GM06990 (cell line): ENCODE measurements around the gene LYRM7.

Experiments
- DNase-seq: peaks from one replicate; pipeline ENCODE4 v3.0.0-alpha.2; 2011; ENCODE audit not compliant: insufficient read length; ENCODE audit errors: extremely low read depth
- H3K27me3 ChIP-seq: replicated peaks from 2 replicates; pipeline ENCODE4 v1.6.0; 2011; ENCODE audit warnings: low read length; ENCODE audit not compliant: control insufficient read depth, insufficient read depth
- H3K36me3 ChIP-seq: 2 replicates; pipeline ENCODE4 v1.5.1; 2011; ENCODE audit warnings: low read length; ENCODE audit not compliant: control insufficient read depth, insufficient read depth
- H3K4me3 ChIP-seq: replicated peaks from 2 replicates; pipeline ENCODE4 v1.5.1; 2011; ENCODE audit warnings: low read depth, mild to moderate bottlenecking, control low read depth, low read length
- TF ChIP-seq, protein P1 (sequence below): IDR thresholded peaks from 2 replicates; pipeline ENCODE4 v1.5.1; 2011; ENCODE audit warnings: low read length, control low read depth, mild to moderate bottlenecking, inconsistent platforms; ENCODE audit not compliant: insufficient read depth, poor library complexity, severe bottlenecking

LYRM7 gene

DNA sequence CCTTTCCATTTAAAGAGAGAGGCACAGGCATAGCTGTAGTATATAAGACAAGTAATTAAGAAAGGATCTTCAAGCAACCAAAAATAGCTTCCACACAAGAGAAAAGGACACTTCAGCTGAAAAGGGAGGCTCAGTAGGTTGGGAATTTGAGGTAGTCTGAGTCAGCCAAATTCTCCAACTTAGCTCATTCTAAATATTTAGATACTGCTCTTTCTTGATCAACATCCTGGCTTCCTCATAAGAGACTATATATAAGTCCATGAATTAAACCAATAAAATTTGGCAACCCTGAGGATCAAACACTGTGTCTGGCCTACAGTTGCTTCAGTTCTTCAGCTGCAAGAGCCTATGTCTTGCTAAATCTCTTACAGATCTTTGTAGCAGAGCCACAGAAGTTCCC is 23.5 kb upstream of the LYRM7 start:
- DNase-seq: no peak
- TF ChIP-seq, protein P1, sequence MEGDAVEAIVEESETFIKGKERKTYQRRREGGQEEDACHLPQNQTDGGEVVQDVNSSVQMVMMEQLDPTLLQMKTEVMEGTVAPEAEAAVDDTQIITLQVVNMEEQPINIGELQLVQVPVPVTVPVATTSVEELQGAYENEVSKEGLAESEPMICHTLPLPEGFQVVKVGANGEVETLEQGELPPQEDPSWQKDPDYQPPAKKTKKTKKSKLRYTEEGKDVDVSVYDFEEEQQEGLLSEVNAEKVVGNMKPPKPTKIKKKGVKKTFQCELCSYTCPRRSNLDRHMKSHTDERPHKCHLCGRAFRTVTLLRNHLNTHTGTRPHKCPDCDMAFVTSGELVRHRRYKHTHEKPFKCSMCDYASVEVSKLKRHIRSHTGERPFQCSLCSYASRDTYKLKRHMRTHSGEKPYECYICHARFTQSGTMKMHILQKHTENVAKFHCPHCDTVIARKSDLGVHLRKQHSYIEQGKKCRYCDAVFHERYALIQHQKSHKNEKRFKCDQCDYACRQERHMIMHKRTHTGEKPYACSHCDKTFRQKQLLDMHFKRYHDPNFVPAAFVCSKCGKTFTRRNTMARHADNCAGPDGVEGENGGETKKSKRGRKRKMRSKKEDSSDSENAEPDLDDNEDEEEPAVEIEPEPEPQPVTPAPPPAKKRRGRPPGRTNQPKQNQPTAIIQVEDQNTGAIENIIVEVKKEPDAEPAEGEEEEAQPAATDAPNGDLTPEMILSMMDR: no peak
- Histone ChIP-seq H3K4me3 (no peak overlapping the region), H3K27me3 (no peaks in the 10 kb centered on the region), H3K36me3 (no peaks in the 10 kb centered on the region)

DNA sequence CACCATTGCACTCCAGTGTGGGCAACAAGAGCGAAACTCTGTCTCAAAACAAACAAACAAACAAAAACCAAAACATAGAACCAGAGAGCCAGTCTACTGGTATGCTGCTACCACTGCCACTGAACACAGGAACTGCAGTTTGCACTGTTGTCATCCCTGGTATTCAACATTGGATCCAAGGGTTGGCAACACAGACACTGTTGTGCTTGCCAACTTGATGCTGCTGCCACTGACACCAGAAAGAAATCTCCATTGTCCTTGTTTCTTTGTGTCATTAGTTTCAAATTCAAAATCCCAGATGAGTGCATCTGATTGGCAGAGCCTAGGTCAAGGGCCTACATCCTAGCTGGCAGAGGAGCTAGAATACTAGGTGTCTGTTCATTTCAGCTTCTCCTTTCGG is 21.9 kb upstream of the LYRM7 start:
- no peak for DNase-seq
- Histone ChIP-seq H3K4me3 (no peak overlapping the region), H3K36me3 (no peaks in the 10 kb centered on the region), H3K27me3 (no peaks in the 10 kb centered on the region)
- TF ChIP-seq, protein P1: no peak

DNA sequence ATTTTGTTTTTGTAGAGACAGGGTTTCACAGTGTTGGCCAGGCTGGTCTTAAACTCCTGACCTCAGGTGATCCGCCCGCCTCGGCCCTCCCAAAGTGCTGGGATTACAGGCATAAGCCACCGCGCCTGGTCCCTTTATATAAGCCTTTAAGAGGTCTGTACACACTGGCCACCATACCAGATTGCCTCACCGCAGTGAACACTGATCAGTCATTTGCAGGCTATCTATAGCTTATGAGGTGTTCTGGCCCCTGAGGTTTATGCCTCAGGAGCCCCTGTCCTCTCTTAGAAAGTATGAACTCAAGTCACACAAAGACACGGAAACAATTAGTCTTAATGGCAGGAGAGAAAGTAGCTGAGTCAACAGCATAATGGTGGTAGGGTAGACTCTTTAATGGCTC is 20.3 kb upstream of the LYRM7 start:
- H3K4me3 ChIP-seq: no peak overlapping the region
- no peaks in the 10 kb centered on the region for H3K36me3 ChIP-seq
- no peak for DNase-seq
- TF ChIP-seq, protein P1: no peak
- no peaks in the 10 kb centered on the region for H3K27me3 ChIP-seq

DNA sequence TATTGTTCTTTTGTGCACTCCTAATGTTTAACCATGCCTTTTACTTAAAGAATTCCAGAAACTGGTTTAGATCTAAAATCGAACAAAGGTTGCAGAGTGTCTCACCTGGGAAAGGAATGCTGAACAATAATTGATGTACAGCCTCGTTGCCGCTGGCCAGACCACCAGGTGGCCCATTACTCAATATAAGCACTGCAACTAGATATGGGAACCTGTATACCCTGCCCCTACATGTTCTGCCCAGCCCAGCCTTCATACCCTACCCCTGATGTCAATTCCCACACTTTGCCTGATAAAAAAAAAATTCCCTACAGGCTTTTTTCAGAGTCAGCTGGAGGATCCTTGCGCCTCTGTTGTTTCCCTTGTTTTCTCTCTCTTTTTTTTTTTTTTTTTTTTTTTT is 19.5 kb upstream of the LYRM7 start:
- H3K27me3 ChIP-seq: no peaks in the 10 kb centered on the region
- no peak overlapping the region for H3K4me3 ChIP-seq
- DNase-seq: no peak
- TF ChIP-seq, protein P1: no peak
- no peaks in the 10 kb centered on the region for H3K36me3 ChIP-seq

DNA sequence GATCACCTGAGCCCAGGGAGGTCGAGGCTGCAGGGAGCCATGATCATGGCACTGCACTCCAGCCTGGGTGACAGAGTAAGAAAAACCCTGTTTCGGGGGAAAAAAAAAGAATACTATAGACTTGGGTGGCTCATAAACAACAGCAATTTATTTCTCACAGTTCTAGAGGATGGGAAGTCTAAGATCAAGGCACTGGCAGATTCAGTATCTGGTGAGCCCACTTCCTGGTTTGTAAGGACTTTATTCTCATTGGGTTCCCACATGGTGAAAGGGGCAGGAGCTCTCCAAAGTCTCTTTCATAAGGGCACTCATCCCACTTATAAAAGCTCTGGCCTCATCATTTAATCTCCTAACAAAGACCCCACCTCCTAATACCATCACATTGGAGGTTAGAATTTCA is 14.4 kb upstream of the LYRM7 start:
- DNase-seq: no peak
- Histone ChIP-seq H3K27me3 (no peaks in the 10 kb centered on the region), H3K4me3 (no peak overlapping the region), H3K36me3 (peaks cover 7% of the 10 kb centered on the region)
- TF ChIP-seq, protein P1: no peak

DNA sequence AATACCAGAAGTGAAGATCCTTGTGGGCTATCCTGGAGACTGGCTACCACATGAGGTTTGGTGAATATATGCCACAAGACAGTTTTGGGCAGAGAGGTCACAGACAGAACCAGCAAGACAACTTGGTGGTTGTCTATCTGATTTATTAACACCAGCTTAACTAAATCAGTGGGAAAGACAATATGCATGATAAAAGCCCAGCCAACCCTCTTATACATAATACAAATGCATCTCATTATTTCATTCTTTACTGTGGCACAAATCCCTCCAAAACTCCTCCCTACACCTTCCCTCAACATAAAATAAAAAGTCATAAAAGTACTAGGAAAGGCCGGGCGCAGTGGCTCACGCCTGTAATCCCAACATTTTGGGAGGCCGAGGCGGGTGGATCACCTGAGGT is 13.8 kb upstream of the LYRM7 start:
- TF ChIP-seq, protein P1: no peak
- Histone ChIP-seq H3K27me3 (no peaks in the 10 kb centered on the region), H3K36me3 (peaks cover 7% of the 10 kb centered on the region), H3K4me3 (no peak overlapping the region)
- no peak for DNase-seq
